ENCODE results near the gene SLC16A5. TPM values are rescaled to one million over a fixed set of nuclear protein-coding genes. Genes with fewer than 3 reads are reported as not detected.
"Not testable (repeated sequence)": the region's sequence is repeated elsewhere in the genome, so short reads cannot be mapped to it uniquely, and the experiment has no call there.

Gene SLC16A5
- polyA plus RNA-seq, 1 donor from 2014 or later = not detected

GRCh38 chr17:75135946-75136345, 48.2 kb downstream of the SLC16A5 start:
- H3K27ac ChIP-seq (ENCODE audit: low read length) = no peak overlapping the region
- no peaks in the 10 kb centered on the region for H3K27me3 ChIP-seq (ENCODE audit: insufficient read depth, low read depth, low read length)
- no peaks in the 10 kb centered on the region for H3F3A ChIP-seq (ENCODE audit: insufficient read depth, low read length, poor library complexity, severe bottlenecking)
- no peak overlapping the region for H3K9ac ChIP-seq (ENCODE audit: low read length)
- H3K9me2 ChIP-seq (ENCODE audit: insufficient read depth, low read length) = no peaks in the 10 kb centered on the region
- peaks cover 4% of the 10 kb centered on the region for H3K36me3 ChIP-seq (ENCODE audit: insufficient read depth, low read length)
- no peak overlapping the region for H3K4me2 ChIP-seq (ENCODE audit: low read length)
- peaks cover 18% of the 10 kb centered on the region for H3K79me2 ChIP-seq (replicated peaks; ENCODE audit: insufficient read depth, low read length)
- no peak overlapping the region for H3K4me3 ChIP-seq (ENCODE audit: low read length)
- peaks cover 32% of the 10 kb centered on the region for H4K20me1 ChIP-seq (ENCODE audit: insufficient read depth)
- no peaks in the 10 kb centered on the region for H3K9me3 ChIP-seq (ENCODE audit: low read length)
- no peak overlapping the region for H2AFZ ChIP-seq (ENCODE audit: low read depth, low read length)
- TF ChIP-seq TAF1 (IDR thresholded peaks at IDR 0.05; ENCODE audit: low read depth) (no peak), RAD21 (conservative IDR thresholded peaks at IDR 0.05) (no peak), EP300 (conservative IDR thresholded peaks at IDR 0.05; ENCODE audit: poor library complexity, severe bottlenecking) (no peak), SMC3 (conservative IDR thresholded peaks at IDR 0.05; ENCODE audit: poor library complexity) (no peak), MXI1 (conservative IDR thresholded peaks at IDR 0.05; ENCODE audit: poor library complexity, severe bottlenecking) (no peak), CTCF (IDR thresholded peaks at IDR 0.05; ENCODE audit: poor library complexity, severe bottlenecking) (no peak), EZH2 (IDR thresholded peaks at IDR 0.05; ENCODE audit: borderline replicate concordance, insufficient read depth, low read length, poor library complexity, severe bottlenecking) (no peak), POLR2AphosphoS5 (IDR thresholded peaks at IDR 0.05) (no peak)

GRCh38 chr17:75137762-75138161, 50.0 kb downstream of the SLC16A5 start:
- H2AFZ ChIP-seq (ENCODE audit: low read depth, low read length); H3F3A ChIP-seq (ENCODE audit: insufficient read depth, low read length, poor library complexity, severe bottlenecking); H3K27ac ChIP-seq (ENCODE audit: low read length); H3K4me2 ChIP-seq (ENCODE audit: low read length); H3K36me3 ChIP-seq (ENCODE audit: insufficient read depth, low read length); H3K4me3 ChIP-seq (ENCODE audit: low read length); H3K9me3 ChIP-seq (ENCODE audit: low read length); H3K27me3 ChIP-seq (ENCODE audit: insufficient read depth, low read depth, low read length); H3K9me2 ChIP-seq (ENCODE audit: insufficient read depth, low read length); H3K9ac ChIP-seq (ENCODE audit: low read length): not testable (repeated sequence)
- peaks cover 18% of the 10 kb centered on the region for H3K79me2 ChIP-seq (replicated peaks; ENCODE audit: insufficient read depth, low read length)
- H4K20me1 ChIP-seq (ENCODE audit: insufficient read depth) = peaks cover 40% of the 10 kb centered on the region

GRCh38 chr17:75138519-75138918, 50.8 kb downstream of the SLC16A5 start:
- Histone ChIP-seq H3F3A (ENCODE audit: insufficient read depth, low read length, poor library complexity, severe bottlenecking) (no peaks in the 10 kb centered on the region), H3K9me3 (ENCODE audit: low read length) (no peaks in the 10 kb centered on the region), H3K36me3 (ENCODE audit: insufficient read depth, low read length) (peaks cover 4% of the 10 kb centered on the region), H3K27ac (ENCODE audit: low read length) (no peak overlapping the region), H2AFZ (ENCODE audit: low read depth, low read length) (no peak overlapping the region), H3K4me2 (ENCODE audit: low read length) (no peak overlapping the region), H3K9ac (ENCODE audit: low read length) (no peak overlapping the region), H3K4me3 (ENCODE audit: low read length) (no peak overlapping the region), H3K9me2 (ENCODE audit: insufficient read depth, low read length) (no peaks in the 10 kb centered on the region), H4K20me1 (ENCODE audit: insufficient read depth) (peaks cover 43% of the 10 kb centered on the region), H3K79me2 (replicated peaks; ENCODE audit: insufficient read depth, low read length) (peaks cover 18% of the 10 kb centered on the region), H3K27me3 (ENCODE audit: insufficient read depth, low read depth, low read length) (no peaks in the 10 kb centered on the region)
- TF ChIP-seq MXI1 (conservative IDR thresholded peaks at IDR 0.05; ENCODE audit: poor library complexity, severe bottlenecking) = no peak
- TF ChIP-seq SMC3 (conservative IDR thresholded peaks at IDR 0.05; ENCODE audit: poor library complexity) = no peak
- no peak for TF ChIP-seq POLR2AphosphoS5 (IDR thresholded peaks at IDR 0.05)
- TF ChIP-seq CTCF (IDR thresholded peaks at IDR 0.05; ENCODE audit: poor library complexity, severe bottlenecking) = no peak
- no peak for TF ChIP-seq TAF1 (IDR thresholded peaks at IDR 0.05; ENCODE audit: low read depth)
- TF ChIP-seq EZH2 (IDR thresholded peaks at IDR 0.05; ENCODE audit: borderline replicate concordance, insufficient read depth, low read length, poor library complexity, severe bottlenecking) = no peak
- TF ChIP-seq REST (IDR thresholded peaks at IDR 0.05; ENCODE audit: borderline replicate concordance) = no peak
- TF ChIP-seq EP300 (conservative IDR thresholded peaks at IDR 0.05; ENCODE audit: poor library complexity, severe bottlenecking) = no peak
- no peak for TF ChIP-seq RAD21 (conservative IDR thresholded peaks at IDR 0.05)
